ENCODE measurements around the gene SLC1A1.

- TF ChIP-seq POLR2AphosphoS5 (IDR thresholded peaks at IDR 0.05; ENCODE audit: low read depth, low read length) (no peak), SIN3A (IDR thresholded peaks at IDR 0.05; ENCODE audit: borderline replicate concordance, insufficient read depth, low read length) (no peak), TAF1 (IDR thresholded peaks at IDR 0.05; ENCODE audit: borderline replicate concordance, insufficient read depth, low read length) (no peak), REST (IDR thresholded peaks at IDR 0.05; ENCODE audit: insufficient read depth in 1 of 2, low read depth in 2 of 2, low read length in 2 of 2) (no peak)
Measured at GRCh38 chr9:4490705-4491625, 697 bp downstream of the SLC1A1 start.

All from PFSK-1 (cell line).